Measurements from ENCODE around the gene DEPDC1. TPM values are rescaled to one million over a fixed set of nuclear protein-coding genes. Genes with fewer than 3 reads are reported as not detected.

The DEPDC1 gene
- total RNA-seq, 1 experiment from 2014 or later: 20.3 TPM

DNA sequence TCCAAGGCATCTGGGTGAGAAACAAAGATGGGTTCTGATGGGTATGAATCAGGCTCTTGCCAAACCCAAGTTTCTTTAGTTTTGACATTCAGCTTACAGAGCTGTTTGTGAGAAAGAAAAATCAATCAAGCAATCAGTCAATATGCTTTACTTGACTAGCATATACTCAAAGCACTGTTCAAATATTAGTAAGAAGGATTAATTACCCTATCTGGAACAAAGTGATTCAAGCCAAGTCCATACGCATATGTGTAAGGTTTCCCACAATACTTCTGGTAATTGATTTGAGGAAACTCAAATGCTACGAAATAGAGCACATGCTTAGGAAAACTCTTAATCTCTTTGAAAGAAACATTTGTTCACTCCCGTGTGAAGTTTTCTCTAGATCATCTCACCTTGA, 65.8 kb downstream of the DEPDC1 start:
- TF ChIP-seq, protein P1, sequence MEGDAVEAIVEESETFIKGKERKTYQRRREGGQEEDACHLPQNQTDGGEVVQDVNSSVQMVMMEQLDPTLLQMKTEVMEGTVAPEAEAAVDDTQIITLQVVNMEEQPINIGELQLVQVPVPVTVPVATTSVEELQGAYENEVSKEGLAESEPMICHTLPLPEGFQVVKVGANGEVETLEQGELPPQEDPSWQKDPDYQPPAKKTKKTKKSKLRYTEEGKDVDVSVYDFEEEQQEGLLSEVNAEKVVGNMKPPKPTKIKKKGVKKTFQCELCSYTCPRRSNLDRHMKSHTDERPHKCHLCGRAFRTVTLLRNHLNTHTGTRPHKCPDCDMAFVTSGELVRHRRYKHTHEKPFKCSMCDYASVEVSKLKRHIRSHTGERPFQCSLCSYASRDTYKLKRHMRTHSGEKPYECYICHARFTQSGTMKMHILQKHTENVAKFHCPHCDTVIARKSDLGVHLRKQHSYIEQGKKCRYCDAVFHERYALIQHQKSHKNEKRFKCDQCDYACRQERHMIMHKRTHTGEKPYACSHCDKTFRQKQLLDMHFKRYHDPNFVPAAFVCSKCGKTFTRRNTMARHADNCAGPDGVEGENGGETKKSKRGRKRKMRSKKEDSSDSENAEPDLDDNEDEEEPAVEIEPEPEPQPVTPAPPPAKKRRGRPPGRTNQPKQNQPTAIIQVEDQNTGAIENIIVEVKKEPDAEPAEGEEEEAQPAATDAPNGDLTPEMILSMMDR (IDR thresholded peaks at IDR 0.05; ENCODE audit: insufficient read depth in 1 of 2, low read depth in 1 of 2, low read length in 1 of 2, severe bottlenecking in 1 of 2, unreplicated experiment in 1 of 2): no peak
- Mint-ChIP-seq H3K27me3 (ENCODE audit: insufficient read depth, unreplicated experiment) (no peaks in the 10 kb centered on the region), H3K4me3 (ENCODE audit: unreplicated experiment) (no peak overlapping the region), H3K9me3 (ENCODE audit: unreplicated experiment) (no peaks in the 10 kb centered on the region), H3K27ac (ENCODE audit: unreplicated experiment) (no peak overlapping the region), H3K4me1 (ENCODE audit: low read depth, unreplicated experiment) (no peaks in the 10 kb centered on the region), H3K36me3 (ENCODE audit: insufficient read depth, unreplicated experiment) (no peaks in the 10 kb centered on the region)
- Histone ChIP-seq H3K4me1 (no peaks in the 10 kb centered on the region), H3K27me3 (replicated peaks; ENCODE audit: control insufficient read depth, insufficient read depth, low read length) (no peaks in the 10 kb centered on the region), H3K9me3 (no peaks in the 10 kb centered on the region), H3K36me3 (ENCODE audit: control insufficient read depth, insufficient read depth, low read length) (no peaks in the 10 kb centered on the region), H3K4me3 (ENCODE audit: low read depth, low read length) (no peak overlapping the region)
- no TSS peak for BruUV-seq (replicated peaks)
- DNase-seq: no peak
- intact Hi-C loops (cut with micrococcal nuclease; ENCODE audit: unreplicated experiment): loop anchor here (10.0 kb wide), 1 partner anchor 1954 kb away; no protein-coding TSS in a partner anchor
- CTCF ChIA-PET: no interaction called here
- POLR2A ChIA-PET: no interaction called here

DNA sequence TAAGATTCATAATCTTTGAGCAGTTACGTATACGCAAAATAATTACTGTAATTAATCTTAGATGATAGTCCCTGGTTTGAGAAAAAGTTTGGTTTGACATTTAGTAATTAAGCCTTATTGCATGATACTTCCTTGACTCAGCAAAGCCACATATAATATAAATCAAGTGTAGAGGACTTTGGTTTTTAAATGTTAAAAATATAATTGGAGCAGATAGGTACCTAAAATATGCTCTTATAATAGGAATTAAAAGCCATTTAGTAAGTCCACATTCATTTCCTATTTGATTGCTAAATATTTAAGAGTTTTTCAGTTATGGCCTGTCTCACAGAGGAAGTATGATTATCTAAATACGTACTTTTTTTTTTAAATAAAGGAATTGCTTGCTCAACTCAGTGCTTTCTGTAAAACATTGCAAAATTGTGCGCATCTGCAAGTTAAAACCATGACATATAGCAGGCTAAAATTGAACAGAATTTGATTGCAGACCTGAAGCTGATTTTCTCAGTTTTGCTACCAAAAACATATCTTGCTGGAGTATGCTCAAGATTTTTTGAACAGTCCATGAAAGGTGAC, 67.6 kb downstream of the DEPDC1 start:
- ChIA-PET POLR2A (no interaction called here), CTCF (no interaction called here)
- H3K9me3 ChIP-seq: no peaks in the 10 kb centered on the region
- Mint-ChIP-seq H3K27me3 (ENCODE audit: insufficient read depth, unreplicated experiment) (no peaks in the 10 kb centered on the region), H3K36me3 (ENCODE audit: insufficient read depth, unreplicated experiment) (no peaks in the 10 kb centered on the region), H3K4me1 (ENCODE audit: low read depth, unreplicated experiment) (no peaks in the 10 kb centered on the region), H3K4me3 (ENCODE audit: unreplicated experiment) (no peak overlapping the region), H3K27ac (ENCODE audit: unreplicated experiment) (no peak overlapping the region), H3K9me3 (ENCODE audit: unreplicated experiment) (no peaks in the 10 kb centered on the region)
- DNase-seq: no peak
- intact Hi-C loops (cut with micrococcal nuclease; ENCODE audit: unreplicated experiment): no loop called here
- H3K36me3 ChIP-seq (ENCODE audit: control insufficient read depth, insufficient read depth, low read length): no peaks in the 10 kb centered on the region
- H3K4me1 ChIP-seq: no peaks in the 10 kb centered on the region
- no peaks in the 10 kb centered on the region for H3K27me3 ChIP-seq (replicated peaks; ENCODE audit: control insufficient read depth, insufficient read depth, low read length)
- no TSS peak for BruUV-seq (replicated peaks)
- H3K4me3 ChIP-seq (ENCODE audit: low read depth, low read length): no peak overlapping the region
- TF ChIP-seq, protein P1 (IDR thresholded peaks at IDR 0.05; ENCODE audit: insufficient read depth in 1 of 2, low read depth in 1 of 2, low read length in 1 of 2, severe bottlenecking in 1 of 2, unreplicated experiment in 1 of 2): no peak

DNA sequence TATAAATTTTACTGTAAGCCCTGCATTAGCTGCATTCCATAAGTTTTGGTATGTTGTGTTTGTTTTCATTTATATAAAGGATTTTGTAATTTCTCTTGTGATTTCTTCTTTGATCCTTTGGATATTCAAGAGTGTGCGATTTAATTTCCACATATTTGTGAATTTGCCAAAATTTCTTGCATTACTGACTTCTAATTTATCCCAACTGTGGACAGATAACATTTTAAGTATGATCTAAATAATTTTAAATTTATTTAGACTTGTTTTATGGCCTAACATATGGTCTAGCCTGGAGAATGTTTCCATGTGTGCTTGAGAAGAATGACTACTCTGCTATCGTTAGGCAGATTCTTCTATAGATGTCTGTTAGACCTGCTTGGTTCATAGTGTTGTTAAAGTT, 70.3 kb downstream of the DEPDC1 start:
- H3K4me1 Mint-ChIP-seq (ENCODE audit: low read depth, unreplicated experiment): no peaks in the 10 kb centered on the region
- H3K27ac Mint-ChIP-seq (ENCODE audit: unreplicated experiment): no peak overlapping the region
- no TSS peak for BruUV-seq (replicated peaks)
- H3K4me1 ChIP-seq: no peaks in the 10 kb centered on the region
- H3K4me3 ChIP-seq (ENCODE audit: low read depth, low read length): no peak overlapping the region
- H3K27me3 ChIP-seq (replicated peaks; ENCODE audit: control insufficient read depth, insufficient read depth, low read length): no peaks in the 10 kb centered on the region
- no peaks in the 10 kb centered on the region for H3K9me3 Mint-ChIP-seq (ENCODE audit: unreplicated experiment)
- no peak overlapping the region for H3K4me3 Mint-ChIP-seq (ENCODE audit: unreplicated experiment)
- H3K36me3 Mint-ChIP-seq (ENCODE audit: insufficient read depth, unreplicated experiment): no peaks in the 10 kb centered on the region
- TF ChIP-seq, protein P1 (IDR thresholded peaks at IDR 0.05; ENCODE audit: insufficient read depth in 1 of 2, low read depth in 1 of 2, low read length in 1 of 2, severe bottlenecking in 1 of 2, unreplicated experiment in 1 of 2): no peak
- intact Hi-C loops (cut with micrococcal nuclease; ENCODE audit: unreplicated experiment): no loop called here
- CTCF ChIA-PET: no interaction called here
- H3K27me3 Mint-ChIP-seq (ENCODE audit: insufficient read depth, unreplicated experiment): peaks cover 3% of the 10 kb centered on the region
- no peak for DNase-seq
- no peaks in the 10 kb centered on the region for H3K9me3 ChIP-seq
- H3K36me3 ChIP-seq (ENCODE audit: control insufficient read depth, insufficient read depth, low read length): no peaks in the 10 kb centered on the region
- POLR2A ChIA-PET: no interaction called here

Other genes with a start within 250 kb of the DEPDC1 start
- not detected in 2 replicates for gene RPE65, start 47.1 kb downstream of the DEPDC1 start, total RNA-seq (2022)